Measurements from ENCODE around the gene COQ8B.
"Not testable (repeated sequence)": the region's sequence is repeated elsewhere in the genome, so short reads cannot be mapped to it uniquely, and the experiment has no call there.

The COQ8B gene

GRCh38 chr19:40742477-40742876 is 25.8 kb upstream of the COQ8B start:
- no peak for DNase-seq (ENCODE audit: low read depth in 2 of 2)

- DNase-seq (ENCODE audit: low read depth in 2 of 2) = no peak
Observed at GRCh38 chr19:40741527-40742390, 25.1 kb upstream of the COQ8B start.

GRCh38 chr19:40740747-40741146 is 24.1 kb upstream of the COQ8B start:
- no peak for DNase-seq (ENCODE audit: low read depth in 2 of 2)

GRCh38 chr19:40739871-40740703 is 23.4 kb upstream of the COQ8B start:
- DNase-seq (ENCODE audit: low read depth in 2 of 2) = no peak

- DNase-seq (ENCODE audit: low read depth in 2 of 2) = no peak
Observed at GRCh38 chr19:40739030-40739839, 22.5 kb upstream of the COQ8B start.

GRCh38 chr19:40737102-40737644 is 20.5 kb upstream of the COQ8B start:
- no peak for DNase-seq (ENCODE audit: low read depth in 2 of 2)

- DNase-seq (ENCODE audit: low read depth in 2 of 2) = no peak
Observed at GRCh38 chr19:40736661-40737060, 20.0 kb upstream of the COQ8B start.

- no peak for DNase-seq (ENCODE audit: low read depth in 2 of 2)
Observed at GRCh38 chr19:40735013-40735771, 18.5 kb upstream of the COQ8B start.

- no peak for DNase-seq (ENCODE audit: low read depth in 2 of 2)
Observed at GRCh38 chr19:40733149-40733548, 16.5 kb upstream of the COQ8B start.

- not testable (repeated sequence) for DNase-seq (ENCODE audit: low read depth in 2 of 2)
Observed at GRCh38 chr19:40732304-40732703, 15.6 kb upstream of the COQ8B start.

- DNase-seq (ENCODE audit: low read depth in 2 of 2) = not testable (repeated sequence)
Observed at GRCh38 chr19:40730065-40730464, 13.4 kb upstream of the COQ8B start.

- no peak for DNase-seq (ENCODE audit: low read depth in 2 of 2)
Observed at GRCh38 chr19:40726279-40726678, 9.6 kb upstream of the COQ8B start.

- no peak for DNase-seq (ENCODE audit: low read depth in 2 of 2)
Observed at GRCh38 chr19:40724855-40725254, 8.2 kb upstream of the COQ8B start.

GRCh38 chr19:40724315-40724714 is 7.6 kb upstream of the COQ8B start:
- DNase-seq (ENCODE audit: low read depth in 2 of 2) = no peak

- no peak for DNase-seq (ENCODE audit: low read depth in 2 of 2)
Observed at GRCh38 chr19:40723661-40724254, 7.1 kb upstream of the COQ8B start.

GRCh38 chr19:40721936-40722661 is 5.4 kb upstream of the COQ8B start:
- no peak for DNase-seq (ENCODE audit: low read depth in 2 of 2)

- DNase-seq (ENCODE audit: low read depth in 2 of 2) = no peak
Observed at GRCh38 chr19:40721140-40721486, 4.4 kb upstream of the COQ8B start.

- DNase-seq (ENCODE audit: low read depth in 2 of 2) = no peak
Observed at GRCh38 chr19:40719414-40719894, 2.8 kb upstream of the COQ8B start.

GRCh38 chr19:40718774-40719391 is 2.2 kb upstream of the COQ8B start:
- DNase-seq (ENCODE audit: low read depth in 2 of 2) = peak in 1 of 2 donors; percentile 7
